ENCODE measurements around the gene UPF1.
A peak's percentile ranks its signal among the peaks of the same experiment; 100 is the strongest.

The UPF1 gene

GRCh38 chr19:18840288-18841267 lies 8.8 kb downstream of the UPF1 start:
- no peak for DNase-seq

GRCh38 chr19:18841400-18841799 lies 9.6 kb downstream of the UPF1 start:
- DNase-seq: no peak

- DNase-seq: no peak
These were observed 10.4 kb downstream of the UPF1 start for GRCh38 chr19:18842166-18842565.

GRCh38 chr19:18843960-18844359 lies 12.2 kb downstream of the UPF1 start:
- DNase-seq: no peak

GRCh38 chr19:18844806-18845329 lies 13.1 kb downstream of the UPF1 start:
- DNase-seq: no peak

- DNase-seq: no peak
These were observed 14.2 kb downstream of the UPF1 start for GRCh38 chr19:18845961-18846360.

GRCh38 chr19:18846862-18847548 lies 15.2 kb downstream of the UPF1 start:
- DNase-seq: peak in 4 of 5 donors; percentile 50 to 60 (median 52)

GRCh38 chr19:18847549-18848463 lies 16.0 kb downstream of the UPF1 start:
- no peak for DNase-seq

GRCh38 chr19:18848878-18849661 lies 17.3 kb downstream of the UPF1 start:
- DNase-seq: no peak

- no peak for DNase-seq
These were observed 18.2 kb downstream of the UPF1 start for GRCh38 chr19:18849838-18850400.

GRCh38 chr19:18850471-18851375 lies 19.0 kb downstream of the UPF1 start:
- no peak for DNase-seq

- no peak for DNase-seq
These were observed 20.0 kb downstream of the UPF1 start for GRCh38 chr19:18851673-18852325.

- no peak for DNase-seq
These were observed 20.9 kb downstream of the UPF1 start for GRCh38 chr19:18852648-18853047.

GRCh38 chr19:18853755-18854427 lies 22.1 kb downstream of the UPF1 start:
- DNase-seq: no peak

GRCh38 chr19:18854982-18855381 lies 23.2 kb downstream of the UPF1 start:
- DNase-seq: no peak

GRCh38 chr19:18855647-18856384 lies 24.1 kb downstream of the UPF1 start:
- DNase-seq: no peak

- DNase-seq: no peak
These were observed 24.8 kb downstream of the UPF1 start for GRCh38 chr19:18856385-18857126.

- DNase-seq: no peak
These were observed 25.5 kb downstream of the UPF1 start for GRCh38 chr19:18857223-18857622.
